HCT116 (cell line): ENCODE measurements around the gene UBR3. TPM values are rescaled to one million over a fixed set of nuclear protein-coding genes. Genes with fewer than 3 reads are reported as not detected.

Experiments used
- ATAC-seq: fragments of 200-7000 bp; cut with Tn5 transposase; 2 replicates; pipeline ENCODE4 v1.9.1; 2020; ENCODE audit warnings: mild to moderate bottlenecking, moderate library complexity
- BruUV-seq: library from RNA; stranded (reverse); fragments of 400-500 nt; replicated peaks from 2 replicates; lab custom pipeline; 2021; lab: Mats Ljungman, UMichigan
- CTCF ChIA-PET: fragments of 300-600 bp; sonication (Branson Sonifier 250); formaldehyde crosslinking; loops from one replicate; lab custom pipeline; 2021; ENCODE audit warnings: antibody characterized with exemption; lab: Charles Lee
- POLR2A ChIA-PET: fragments of 300-600, 350-600 bp; sonication (Branson Sonifier 250); formaldehyde crosslinking; loops from one replicate; lab custom pipeline; 2021; ENCODE audit warnings: antibody characterized with exemption; lab: Charles Lee
- RAD21 ChIA-PET, 2 experiments: fragments of 300-600 bp; sonication (Branson Sonifier 250); formaldehyde crosslinking; loops; one replicate each; lab custom pipeline; 2023; ENCODE audit warnings: low total read pairs in 2 of 2; ENCODE audit not compliant: uncharacterized antibody in 2 of 2, unreplicated experiment in 2 of 2, low non-redundant PET in 1 of 2; lab: Charles Lee
- DNase-seq: peaks from one replicate; pipeline ENCODE4 v3.0.0-alpha.2; 2010; ENCODE audit warnings: low read depth, low spot score
- H2AFZ ChIP-seq: fragments of 200-600 bp; shearing (Covaris generic), sonication (generic); 2 replicates; pipeline ENCODE4 v1.6.1; 2017; ENCODE audit warnings: low read depth, mixed run types, mixed read lengths, antibody characterized with exemption, low read length; ENCODE audit not compliant: poor library complexity, severe bottlenecking
- H3K27ac ChIP-seq: 2 replicates; pipeline ENCODE4 v1.5.1; 2012; ENCODE audit warnings: low read depth, low read length
- H3K27me3 ChIP-seq: fragments of 200-600 bp; sonication (generic); 2 replicates; pipeline ENCODE4 v1.6.1; 2016; ENCODE audit warnings: mixed run types, low read length, mixed read lengths; ENCODE audit not compliant: insufficient read depth
- H3K36me3 ChIP-seq, 2 experiments: fragments of 200-500 bp in 1 of 2; fragments of 200-600 bp in 1 of 2; sonication (Bioruptor generic) in 1 of 2; sonication (generic) in 1 of 2; 2 replicates each; pipeline versions ENCODE4 v1.5.1 to v1.6.1; 2014 to 2016; ENCODE audit warnings: low read length in 2 of 2, inconsistent platforms in 1 of 2, mixed read lengths in 1 of 2, mixed run types in 1 of 2; ENCODE audit not compliant: insufficient read depth in 2 of 2, control insufficient read depth in 1 of 2
- H3K4me1 ChIP-seq, 2 experiments: fragments of 200-600 bp in 1 of 2; sonication (generic) in 1 of 2; 2 replicates each; pipeline versions ENCODE4 v1.5.1 to v1.6.1; 2012 to 2017; ENCODE audit warnings: low read length in 2 of 2, inconsistent platforms in 1 of 2, mild to moderate bottlenecking in 1 of 2, mixed read lengths in 1 of 2, mixed run types in 1 of 2, moderate library complexity in 1 of 2; ENCODE audit not compliant: insufficient read depth in 2 of 2, control insufficient read depth in 1 of 2
- H3K4me2 ChIP-seq: fragments of 200-600 bp; sonication (generic); 2 replicates; pipeline ENCODE4 v1.6.1; 2017; ENCODE audit warnings: mixed run types, low read length, mixed read lengths
- H3K4me3 ChIP-seq, 2 experiments: fragments of 200-600 bp in 1 of 2; sonication (generic) in 1 of 2; replicated peaks in 1 of 2; 2 replicates each; pipeline ENCODE4 v1.5.1; 2011 to 2016; ENCODE audit warnings: low read length in 2 of 2, control low read depth in 1 of 2, low read depth in 1 of 2, mild to moderate bottlenecking in 1 of 2, mixed read lengths in 1 of 2, mixed run types in 1 of 2
- H3K79me2 ChIP-seq: fragments of 200-600 bp; sonication (generic); 2 replicates; pipeline ENCODE4 v1.6.1; 2017; ENCODE audit warnings: mild to moderate bottlenecking, mixed run types, low read length, moderate library complexity, mixed read lengths; ENCODE audit not compliant: insufficient read depth
- H3K9ac ChIP-seq: fragments of 200-600 bp; sonication (generic); 2 replicates; pipeline ENCODE4 v1.6.1; 2016; ENCODE audit warnings: low read length, mixed read lengths
- H3K9me2 ChIP-seq: fragments of 200-600 bp; sonication (generic), shearing (Covaris generic); 2 replicates; pipeline ENCODE4 v1.6.1; 2017; ENCODE audit warnings: mixed run types, mild to moderate bottlenecking, moderate library complexity; ENCODE audit not compliant: insufficient read depth
- H3K9me3 ChIP-seq, 2 experiments: fragments of 200-500 bp in 1 of 2; fragments of 200-600 bp in 1 of 2; sonication (Bioruptor generic) in 1 of 2; sonication (generic) in 1 of 2; 2 replicates each; pipeline ENCODE4 v1.6.1; 2014 to 2017; ENCODE audit warnings: low read length in 2 of 2, mixed read lengths in 2 of 2, inconsistent platforms in 1 of 2, low read depth in 1 of 2, mild to moderate bottlenecking in 1 of 2, mixed run types in 1 of 2, moderate library complexity in 1 of 2; ENCODE audit not compliant: control insufficient read depth in 1 of 2, insufficient read depth in 1 of 2
- H4K20me1 ChIP-seq: fragments of 200-600 bp; sonication (generic), shearing (Covaris generic); 2 replicates; pipeline ENCODE4 v1.6.1; 2017; ENCODE audit warnings: mixed run types, mild to moderate bottlenecking, moderate library complexity; ENCODE audit not compliant: insufficient read depth
- CBX3 ChIP-seq: IDR thresholded peaks from 2 replicates; pipeline ENCODE4 v1.6.1; 2012; ENCODE audit warnings: low read depth
- CEBPB ChIP-seq: IDR thresholded peaks from 2 replicates; pipeline ENCODE4 v1.6.1; 2012; ENCODE audit warnings: low read depth
- EZH2phosphoT487 ChIP-seq: fragments of 200-600 bp; IDR thresholded peaks from 2 replicates; pipeline ENCODE4 v1.6.1; 2018; ENCODE audit warnings: antibody characterized with exemption, borderline replicate concordance
- FOSL1 ChIP-seq: IDR thresholded peaks from 2 replicates; pipeline ENCODE4 v1.6.1; 2012; ENCODE audit warnings: low read depth
- JUND ChIP-seq: IDR thresholded peaks from 2 replicates; pipeline ENCODE4 v1.6.1; 2012
- RAD21 ChIP-seq: IDR thresholded peaks from 2 replicates; pipeline ENCODE4 v1.6.1; 2012; ENCODE audit warnings: low read depth, mild to moderate bottlenecking
- SP1 ChIP-seq: IDR thresholded peaks from 2 replicates; pipeline ENCODE4 v1.6.1; 2012; ENCODE audit warnings: low read depth
- SRF ChIP-seq: IDR thresholded peaks from 2 replicates; pipeline ENCODE4 v1.6.1; 2012; ENCODE audit warnings: low read depth
- TCF7L2 ChIP-seq: IDR thresholded peaks from 2 replicates; pipeline ENCODE4 v1.7.0; 2011; ENCODE audit warnings: borderline replicate concordance, inconsistent platforms; ENCODE audit not compliant: insufficient read depth, insufficient read length; ENCODE audit errors: extremely low read depth
- ZNF274 ChIP-seq: fragments of 200-500 bp; sonication (Bioruptor generic); IDR thresholded peaks from 2 replicates; pipeline ENCODE4 v1.6.1; 2014; ENCODE audit warnings: mild to moderate bottlenecking, low read depth, low read length, inconsistent platforms
- intact Hi-C: fragments of 100-400 bp; cut with micrococcal nuclease; formaldehyde crosslinking; loops from 2 replicates; pipeline ENCODE4 v1.10.0; 2022
- total RNA-seq: library from RNA; stranded (reverse); gene quantifications from one replicate; pipeline ENCODE4 v1.2.1, GENCODE V29; 2021; ENCODE audit not compliant: unreplicated experiment
- TF ChIP-seq, protein P1 (sequence below): IDR thresholded peaks from 2 replicates; pipeline ENCODE4 v1.6.1; 2012; ENCODE audit warnings: low read depth
- TF ChIP-seq, protein P2 (sequence below), 3 experiments: fragments of 200-600 bp in 1 of 3; sonication (generic) in 1 of 3; IDR thresholded peaks in 2 of 3; conservative IDR thresholded peaks in 1 of 3; 2 replicates each; pipeline ENCODE4 v1.5.1; 2012 to 2017; ENCODE audit warnings: low read depth in 2 of 3, low read length in 2 of 3, antibody characterized with exemption in 1 of 3, borderline replicate concordance in 1 of 3, control low read depth in 1 of 3, mild to moderate bottlenecking in 1 of 3, mixed read lengths in 1 of 3, mixed run types in 1 of 3, moderate library complexity in 1 of 3; ENCODE audit not compliant: insufficient read depth in 1 of 3
- TF ChIP-seq, protein P3 (sequence below): IDR thresholded peaks from 2 replicates; pipeline ENCODE4 v1.6.1; 2012
- TF ChIP-seq, protein P4 (sequence below): IDR thresholded peaks from 2 replicates; pipeline ENCODE4 v1.6.1; 2011; ENCODE audit warnings: mild to moderate bottlenecking, low read length, moderate library complexity; ENCODE audit not compliant: insufficient replicate concordance; ENCODE audit errors: extremely low read depth
- TF ChIP-seq, protein P5 (sequence below): IDR thresholded peaks from 2 replicates; pipeline ENCODE4 v1.6.1; 2012

The UBR3 gene
- total RNA-seq, 1 experiment from 2014 or later: 29.5 TPM

DNA sequence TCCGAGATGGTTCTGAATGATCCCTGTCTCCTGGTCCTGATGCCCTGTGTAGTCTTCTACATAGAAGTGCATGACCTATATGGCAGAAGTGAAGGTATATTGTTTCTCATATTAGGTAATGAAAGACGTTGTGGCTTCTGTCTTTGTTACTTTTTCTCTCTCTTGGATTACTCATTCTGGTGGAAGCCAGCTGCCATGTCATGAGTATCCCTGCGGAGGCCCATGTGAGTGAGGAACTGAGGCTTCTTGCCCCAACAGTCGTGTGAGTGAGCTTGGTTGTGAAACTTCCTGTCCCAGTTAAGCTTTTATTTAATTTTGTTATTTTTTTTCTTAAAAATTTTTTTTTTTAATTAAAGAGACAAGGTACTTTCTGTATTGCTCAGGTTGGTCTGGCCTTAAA, 134.7 kb downstream of the UBR3 start:
- no peak for DNase-seq
- ChIA-PET CTCF (no interaction called here), RAD21 (no interaction called here), POLR2A (no interaction called here)
- Histone ChIP-seq H3K4me3 (no peak overlapping the region), H3K9me2 (no peaks in the 10 kb centered on the region), H3K79me2 (no peaks in the 10 kb centered on the region), H3K4me2 (no peak overlapping the region), H2AFZ (no peak overlapping the region), H3K4me1 (no peaks in the 10 kb centered on the region), H3K9ac (no peak overlapping the region), H3K9me3 (no peaks in the 10 kb centered on the region)
- no peak for ATAC-seq
- BruUV-seq: no TSS peak
- intact Hi-C loops: no loop called here
- TF ChIP-seq, protein P1, sequence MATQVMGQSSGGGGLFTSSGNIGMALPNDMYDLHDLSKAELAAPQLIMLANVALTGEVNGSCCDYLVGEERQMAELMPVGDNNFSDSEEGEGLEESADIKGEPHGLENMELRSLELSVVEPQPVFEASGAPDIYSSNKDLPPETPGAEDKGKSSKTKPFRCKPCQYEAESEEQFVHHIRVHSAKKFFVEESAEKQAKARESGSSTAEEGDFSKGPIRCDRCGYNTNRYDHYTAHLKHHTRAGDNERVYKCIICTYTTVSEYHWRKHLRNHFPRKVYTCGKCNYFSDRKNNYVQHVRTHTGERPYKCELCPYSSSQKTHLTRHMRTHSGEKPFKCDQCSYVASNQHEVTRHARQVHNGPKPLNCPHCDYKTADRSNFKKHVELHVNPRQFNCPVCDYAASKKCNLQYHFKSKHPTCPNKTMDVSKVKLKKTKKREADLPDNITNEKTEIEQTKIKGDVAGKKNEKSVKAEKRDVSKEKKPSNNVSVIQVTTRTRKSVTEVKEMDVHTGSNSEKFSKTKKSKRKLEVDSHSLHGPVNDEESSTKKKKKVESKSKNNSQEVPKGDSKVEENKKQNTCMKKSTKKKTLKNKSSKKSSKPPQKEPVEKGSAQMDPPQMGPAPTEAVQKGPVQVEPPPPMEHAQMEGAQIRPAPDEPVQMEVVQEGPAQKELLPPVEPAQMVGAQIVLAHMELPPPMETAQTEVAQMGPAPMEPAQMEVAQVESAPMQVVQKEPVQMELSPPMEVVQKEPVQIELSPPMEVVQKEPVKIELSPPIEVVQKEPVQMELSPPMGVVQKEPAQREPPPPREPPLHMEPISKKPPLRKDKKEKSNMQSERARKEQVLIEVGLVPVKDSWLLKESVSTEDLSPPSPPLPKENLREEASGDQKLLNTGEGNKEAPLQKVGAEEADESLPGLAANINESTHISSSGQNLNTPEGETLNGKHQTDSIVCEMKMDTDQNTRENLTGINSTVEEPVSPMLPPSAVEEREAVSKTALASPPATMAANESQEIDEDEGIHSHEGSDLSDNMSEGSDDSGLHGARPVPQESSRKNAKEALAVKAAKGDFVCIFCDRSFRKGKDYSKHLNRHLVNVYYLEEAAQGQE: no peak
- TF ChIP-seq JUND: no peak
- TF ChIP-seq, protein P2, sequence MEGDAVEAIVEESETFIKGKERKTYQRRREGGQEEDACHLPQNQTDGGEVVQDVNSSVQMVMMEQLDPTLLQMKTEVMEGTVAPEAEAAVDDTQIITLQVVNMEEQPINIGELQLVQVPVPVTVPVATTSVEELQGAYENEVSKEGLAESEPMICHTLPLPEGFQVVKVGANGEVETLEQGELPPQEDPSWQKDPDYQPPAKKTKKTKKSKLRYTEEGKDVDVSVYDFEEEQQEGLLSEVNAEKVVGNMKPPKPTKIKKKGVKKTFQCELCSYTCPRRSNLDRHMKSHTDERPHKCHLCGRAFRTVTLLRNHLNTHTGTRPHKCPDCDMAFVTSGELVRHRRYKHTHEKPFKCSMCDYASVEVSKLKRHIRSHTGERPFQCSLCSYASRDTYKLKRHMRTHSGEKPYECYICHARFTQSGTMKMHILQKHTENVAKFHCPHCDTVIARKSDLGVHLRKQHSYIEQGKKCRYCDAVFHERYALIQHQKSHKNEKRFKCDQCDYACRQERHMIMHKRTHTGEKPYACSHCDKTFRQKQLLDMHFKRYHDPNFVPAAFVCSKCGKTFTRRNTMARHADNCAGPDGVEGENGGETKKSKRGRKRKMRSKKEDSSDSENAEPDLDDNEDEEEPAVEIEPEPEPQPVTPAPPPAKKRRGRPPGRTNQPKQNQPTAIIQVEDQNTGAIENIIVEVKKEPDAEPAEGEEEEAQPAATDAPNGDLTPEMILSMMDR (IDR thresholded peaks at IDR 0.05 in 2 of 3, conservative IDR thresholded peaks at IDR 0.05 in 1 of 3; ENCODE audit: borderline replicate concordance in 1 of 3, insufficient read depth in 1 of 3, low read depth in 2 of 3, low read length in 2 of 3): no peak
- TF ChIP-seq EZH2phosphoT487: no peak
- TF ChIP-seq TCF7L2: no peak
- TF ChIP-seq FOSL1: no peak
- no peak for TF ChIP-seq CBX3
- TF ChIP-seq, protein P3, sequence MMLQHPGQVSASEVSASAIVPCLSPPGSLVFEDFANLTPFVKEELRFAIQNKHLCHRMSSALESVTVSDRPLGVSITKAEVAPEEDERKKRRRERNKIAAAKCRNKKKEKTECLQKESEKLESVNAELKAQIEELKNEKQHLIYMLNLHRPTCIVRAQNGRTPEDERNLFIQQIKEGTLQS: no peak
- no peak for TF ChIP-seq ZNF274
- no peak for TF ChIP-seq SRF
- no peak for TF ChIP-seq RAD21
- no peak for TF ChIP-seq SP1
- TF ChIP-seq, protein P4, sequence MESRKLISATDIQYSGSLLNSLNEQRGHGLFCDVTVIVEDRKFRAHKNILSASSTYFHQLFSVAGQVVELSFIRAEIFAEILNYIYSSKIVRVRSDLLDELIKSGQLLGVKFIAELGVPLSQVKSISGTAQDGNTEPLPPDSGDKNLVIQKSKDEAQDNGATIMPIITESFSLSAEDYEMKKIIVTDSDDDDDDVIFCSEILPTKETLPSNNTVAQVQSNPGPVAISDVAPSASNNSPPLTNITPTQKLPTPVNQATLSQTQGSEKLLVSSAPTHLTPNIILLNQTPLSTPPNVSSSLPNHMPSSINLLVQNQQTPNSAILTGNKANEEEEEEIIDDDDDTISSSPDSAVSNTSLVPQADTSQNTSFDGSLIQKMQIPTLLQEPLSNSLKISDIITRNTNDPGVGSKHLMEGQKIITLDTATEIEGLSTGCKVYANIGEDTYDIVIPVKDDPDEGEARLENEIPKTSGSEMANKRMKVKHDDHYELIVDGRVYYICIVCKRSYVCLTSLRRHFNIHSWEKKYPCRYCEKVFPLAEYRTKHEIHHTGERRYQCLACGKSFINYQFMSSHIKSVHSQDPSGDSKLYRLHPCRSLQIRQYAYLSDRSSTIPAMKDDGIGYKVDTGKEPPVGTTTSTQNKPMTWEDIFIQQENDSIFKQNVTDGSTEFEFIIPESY: no peak
- TF ChIP-seq CEBPB: no peak
- TF ChIP-seq, protein P5, sequence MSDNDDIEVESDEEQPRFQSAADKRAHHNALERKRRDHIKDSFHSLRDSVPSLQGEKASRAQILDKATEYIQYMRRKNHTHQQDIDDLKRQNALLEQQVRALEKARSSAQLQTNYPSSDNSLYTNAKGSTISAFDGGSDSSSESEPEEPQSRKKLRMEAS: no peak
- TF ChIP-seq, all 23 proteins: peak for 0
- H3K27me3 ChIP-seq: no peaks in the 10 kb centered on the region
- H4K20me1 ChIP-seq: no peaks in the 10 kb centered on the region
- H3K36me3 ChIP-seq: no peaks in the 10 kb centered on the region; a peak in 1 of 4 replicates
- no peak overlapping the region for H3K27ac ChIP-seq
